ENCODE results near the gene MOB3B. TPM values are rescaled to one million over a fixed set of nuclear protein-coding genes. Genes with fewer than 3 reads are reported as not detected.

Gene MOB3B
- total RNA-seq, 6 experiments from 2014 or later, result not detected

- no peak for DNase-seq
- Mint-ChIP-seq H3K9me3 (no peaks in the 10 kb centered on the region), H3K27ac (no peak overlapping the region), H3K4me1 (ENCODE audit: low read depth) (no peaks in the 10 kb centered on the region), H3K27me3 (ENCODE audit: insufficient read depth) (no peaks in the 10 kb centered on the region; the same call in 1 of the 2 replicates), H3K36me3 (ENCODE audit: low read depth) (no peaks in the 10 kb centered on the region), H3K4me3 (no peak overlapping the region)
- no peak for TF ChIP-seq CTCF (IDR thresholded peaks at IDR 0.05)
These were observed 179.1 kb downstream of the MOB3B start for GRCh38 chr9:27350382-27350976.

GRCh38 chr9:27349698-27350080, 179.9 kb downstream of the MOB3B start:
- DNase-seq, result no peak
- Mint-ChIP-seq H3K27ac (no peak overlapping the region), H3K4me3 (no peak overlapping the region), H3K36me3 (ENCODE audit: low read depth) (no peaks in the 10 kb centered on the region), H3K9me3 (no peaks in the 10 kb centered on the region), H3K27me3 (ENCODE audit: insufficient read depth) (peaks cover under 1% of the 10 kb centered on the region), H3K4me1 (ENCODE audit: low read depth) (no peaks in the 10 kb centered on the region)
- TF ChIP-seq CTCF (IDR thresholded peaks at IDR 0.05), result no peak

- peaks cover 2% of the 10 kb centered on the region for H3K27me3 Mint-ChIP-seq (ENCODE audit: insufficient read depth)
- H3K36me3 Mint-ChIP-seq (ENCODE audit: low read depth), result no peaks in the 10 kb centered on the region
- no peak for TF ChIP-seq CTCF (IDR thresholded peaks at IDR 0.05)
- no peaks in the 10 kb centered on the region for H3K9me3 Mint-ChIP-seq
- no peak overlapping the region for H3K4me3 Mint-ChIP-seq
- no peaks in the 10 kb centered on the region for H3K4me1 Mint-ChIP-seq (ENCODE audit: low read depth)
- no peak for DNase-seq
- H3K27ac Mint-ChIP-seq, result no peak overlapping the region
These were observed 180.6 kb downstream of the MOB3B start for GRCh38 chr9:27348785-27349697.

GRCh38 chr9:27347889-27348288, 181.7 kb downstream of the MOB3B start:
- Mint-ChIP-seq H3K4me1 (ENCODE audit: low read depth) (no peaks in the 10 kb centered on the region), H3K27me3 (ENCODE audit: insufficient read depth) (peaks cover 2% of the 10 kb centered on the region), H3K27ac (no peak overlapping the region), H3K4me3 (no peak overlapping the region), H3K36me3 (ENCODE audit: low read depth) (no peaks in the 10 kb centered on the region), H3K9me3 (no peaks in the 10 kb centered on the region)
- no peak for DNase-seq
- TF ChIP-seq CTCF (IDR thresholded peaks at IDR 0.05), result no peak

- H3K27me3 Mint-ChIP-seq (ENCODE audit: insufficient read depth), result peaks cover 11% of the 10 kb centered on the region
- no peak overlapping the region for H3K4me3 Mint-ChIP-seq
- no peaks in the 10 kb centered on the region for H3K36me3 Mint-ChIP-seq (ENCODE audit: low read depth)
- H3K9me3 Mint-ChIP-seq, result no peaks in the 10 kb centered on the region
- H3K4me1 Mint-ChIP-seq (ENCODE audit: low read depth), result no peaks in the 10 kb centered on the region
- DNase-seq, result no peak
- no peak for TF ChIP-seq CTCF (IDR thresholded peaks at IDR 0.05)
- no peak overlapping the region for H3K27ac Mint-ChIP-seq
These were observed 184.8 kb downstream of the MOB3B start for GRCh38 chr9:27344776-27345175.

All from HFFc6 (cell line).